ENCODE measurements around the gene SEMA5A.

The SEMA5A gene

GRCh38 chr5:9251379-9251980 lies 294.4 kb downstream of the SEMA5A start:
- H3K27me3 ChIP-seq (ENCODE audit: insufficient read depth, low read length) = no peaks in the 10 kb centered on the region
- H3K27ac ChIP-seq (ENCODE audit: low read depth, low read length) = peak overlapping the region; percentile 46
- no peak overlapping the region for H3K4me3 ChIP-seq (ENCODE audit: low read depth, low read length)
- H3K4me1 ChIP-seq (ENCODE audit: control insufficient read depth, insufficient read depth, low read length, unreplicated experiment) = peaks cover 22% of the 10 kb centered on the region
- H3K36me3 ChIP-seq (ENCODE audit: insufficient read depth, low read length) = no peaks in the 10 kb centered on the region
- H3K79me2 ChIP-seq (ENCODE audit: control insufficient read depth, insufficient read depth, low read length, unreplicated experiment) = no peaks in the 10 kb centered on the region
- no peak overlapping the region for H2AFZ ChIP-seq (ENCODE audit: low read length, unreplicated experiment)

- H3K4me1 ChIP-seq (ENCODE audit: control insufficient read depth, insufficient read depth, low read length, unreplicated experiment) = peaks cover 22% of the 10 kb centered on the region
- H3K36me3 ChIP-seq (ENCODE audit: insufficient read depth, low read length) = no peaks in the 10 kb centered on the region
- no peak overlapping the region for H3K4me3 ChIP-seq (ENCODE audit: low read depth, low read length)
- H3K79me2 ChIP-seq (ENCODE audit: control insufficient read depth, insufficient read depth, low read length, unreplicated experiment) = no peaks in the 10 kb centered on the region
- no peak overlapping the region for H3K27ac ChIP-seq (ENCODE audit: low read depth, low read length)
- no peaks in the 10 kb centered on the region for H3K27me3 ChIP-seq (ENCODE audit: insufficient read depth, low read length)
- H2AFZ ChIP-seq (ENCODE audit: low read length, unreplicated experiment) = no peak overlapping the region
These were observed 296.6 kb downstream of the SEMA5A start for GRCh38 chr5:9249231-9249630.

- peaks cover 12% of the 10 kb centered on the region for H3K4me1 ChIP-seq (ENCODE audit: control insufficient read depth, insufficient read depth, low read length, unreplicated experiment)
- H3K27ac ChIP-seq (ENCODE audit: low read depth, low read length) = no peak overlapping the region
- no peaks in the 10 kb centered on the region for H3K27me3 ChIP-seq (ENCODE audit: insufficient read depth, low read length)
- no peak overlapping the region for H3K4me3 ChIP-seq (ENCODE audit: low read depth, low read length)
- H3K79me2 ChIP-seq (ENCODE audit: control insufficient read depth, insufficient read depth, low read length, unreplicated experiment) = no peaks in the 10 kb centered on the region
- H2AFZ ChIP-seq (ENCODE audit: low read length, unreplicated experiment) = no peak overlapping the region
- no peaks in the 10 kb centered on the region for H3K36me3 ChIP-seq (ENCODE audit: insufficient read depth, low read length)
These were observed 300.8 kb downstream of the SEMA5A start for GRCh38 chr5:9245071-9245470.

- H3K4me1 ChIP-seq (ENCODE audit: control insufficient read depth, insufficient read depth, low read length, unreplicated experiment) = peaks cover 12% of the 10 kb centered on the region
- H3K27ac ChIP-seq (ENCODE audit: low read depth, low read length) = no peak overlapping the region
- H3K27me3 ChIP-seq (ENCODE audit: insufficient read depth, low read length) = no peaks in the 10 kb centered on the region
- no peaks in the 10 kb centered on the region for H3K36me3 ChIP-seq (ENCODE audit: insufficient read depth, low read length)
- H3K79me2 ChIP-seq (ENCODE audit: control insufficient read depth, insufficient read depth, low read length, unreplicated experiment) = no peaks in the 10 kb centered on the region
- H2AFZ ChIP-seq (ENCODE audit: low read length, unreplicated experiment) = no peak overlapping the region
- H3K4me3 ChIP-seq (ENCODE audit: low read depth, low read length) = no peak overlapping the region
These were observed 301.5 kb downstream of the SEMA5A start for GRCh38 chr5:9244417-9244816.

- Histone ChIP-seq H3K36me3 (ENCODE audit: insufficient read depth, low read length) (no peaks in the 10 kb centered on the region), H2AFZ (ENCODE audit: low read length, unreplicated experiment) (no peak overlapping the region), H3K27me3 (ENCODE audit: insufficient read depth, low read length) (no peaks in the 10 kb centered on the region), H3K4me1 (ENCODE audit: control insufficient read depth, insufficient read depth, low read length, unreplicated experiment) (peaks cover 16% of the 10 kb centered on the region), H3K4me3 (ENCODE audit: low read depth, low read length) (no peak overlapping the region), H3K79me2 (ENCODE audit: control insufficient read depth, insufficient read depth, low read length, unreplicated experiment) (no peaks in the 10 kb centered on the region), H3K27ac (ENCODE audit: low read depth, low read length) (no peak overlapping the region)
These were observed 304.2 kb downstream of the SEMA5A start for GRCh38 chr5:9241479-9242305.

- no peaks in the 10 kb centered on the region for H3K36me3 ChIP-seq (ENCODE audit: insufficient read depth, low read length)
- no peaks in the 10 kb centered on the region for H3K27me3 ChIP-seq (ENCODE audit: insufficient read depth, low read length)
- no peaks in the 10 kb centered on the region for H3K79me2 ChIP-seq (ENCODE audit: control insufficient read depth, insufficient read depth, low read length, unreplicated experiment)
- no peak overlapping the region for H2AFZ ChIP-seq (ENCODE audit: low read length, unreplicated experiment)
- no peak overlapping the region for H3K4me3 ChIP-seq (ENCODE audit: low read depth, low read length)
- peaks cover 16% of the 10 kb centered on the region for H3K4me1 ChIP-seq (ENCODE audit: control insufficient read depth, insufficient read depth, low read length, unreplicated experiment)
- H3K27ac ChIP-seq (ENCODE audit: low read depth, low read length) = no peak overlapping the region
These were observed 305.4 kb downstream of the SEMA5A start for GRCh38 chr5:9240431-9240830.

- Histone ChIP-seq H3K79me2 (ENCODE audit: control insufficient read depth, insufficient read depth, low read length, unreplicated experiment) (no peaks in the 10 kb centered on the region), H3K4me3 (ENCODE audit: low read depth, low read length) (no peak overlapping the region; the same call in 1 of the 2 replicates), H3K27me3 (ENCODE audit: insufficient read depth, low read length) (no peaks in the 10 kb centered on the region), H3K36me3 (ENCODE audit: insufficient read depth, low read length) (no peaks in the 10 kb centered on the region), H3K27ac (ENCODE audit: low read depth, low read length) (peak overlapping the region; percentile 57), H3K4me1 (ENCODE audit: control insufficient read depth, insufficient read depth, low read length, unreplicated experiment) (peaks cover 16% of the 10 kb centered on the region), H2AFZ (ENCODE audit: low read length, unreplicated experiment) (no peak overlapping the region)
These were observed 306.2 kb downstream of the SEMA5A start for GRCh38 chr5:9239626-9240025.

- no peaks in the 10 kb centered on the region for H3K27me3 ChIP-seq (ENCODE audit: insufficient read depth, low read length)
- no peaks in the 10 kb centered on the region for H3K36me3 ChIP-seq (ENCODE audit: insufficient read depth, low read length)
- peaks cover 17% of the 10 kb centered on the region for H3K4me1 ChIP-seq (ENCODE audit: control insufficient read depth, insufficient read depth, low read length, unreplicated experiment)
- no peak overlapping the region for H3K4me3 ChIP-seq (ENCODE audit: low read depth, low read length)
- H3K79me2 ChIP-seq (ENCODE audit: control insufficient read depth, insufficient read depth, low read length, unreplicated experiment) = no peaks in the 10 kb centered on the region
- no peak overlapping the region for H2AFZ ChIP-seq (ENCODE audit: low read length, unreplicated experiment)
- peak overlapping the region; percentile 57 for H3K27ac ChIP-seq (ENCODE audit: low read depth, low read length)
These were observed 306.8 kb downstream of the SEMA5A start for GRCh38 chr5:9239071-9239470.

GRCh38 chr5:9233712-9234111 lies 312.2 kb downstream of the SEMA5A start:
- H3K79me2 ChIP-seq (ENCODE audit: control insufficient read depth, insufficient read depth, low read length, unreplicated experiment) = no peaks in the 10 kb centered on the region
- H3K4me3 ChIP-seq (ENCODE audit: low read depth, low read length) = no peak overlapping the region
- H3K36me3 ChIP-seq (ENCODE audit: insufficient read depth, low read length) = no peaks in the 10 kb centered on the region
- H3K27me3 ChIP-seq (ENCODE audit: insufficient read depth, low read length) = no peaks in the 10 kb centered on the region
- H3K4me1 ChIP-seq (ENCODE audit: control insufficient read depth, insufficient read depth, low read length, unreplicated experiment) = peaks cover 10% of the 10 kb centered on the region
- H3K27ac ChIP-seq (ENCODE audit: low read depth, low read length) = no peak overlapping the region
- H2AFZ ChIP-seq (ENCODE audit: low read length, unreplicated experiment) = no peak overlapping the region

- Histone ChIP-seq H3K27ac (ENCODE audit: low read depth, low read length) (no peak overlapping the region), H3K27me3 (ENCODE audit: insufficient read depth, low read length) (no peaks in the 10 kb centered on the region), H2AFZ (ENCODE audit: low read length, unreplicated experiment) (no peak overlapping the region), H3K36me3 (ENCODE audit: insufficient read depth, low read length) (no peaks in the 10 kb centered on the region), H3K4me1 (ENCODE audit: control insufficient read depth, insufficient read depth, low read length, unreplicated experiment) (peaks cover 9% of the 10 kb centered on the region), H3K4me3 (ENCODE audit: low read depth, low read length) (no peak overlapping the region), H3K79me2 (ENCODE audit: control insufficient read depth, insufficient read depth, low read length, unreplicated experiment) (no peaks in the 10 kb centered on the region)
These were observed 312.8 kb downstream of the SEMA5A start for GRCh38 chr5:9233035-9233434.

- Histone ChIP-seq H2AFZ (ENCODE audit: low read length, unreplicated experiment) (no peak overlapping the region), H3K4me1 (ENCODE audit: control insufficient read depth, insufficient read depth, low read length, unreplicated experiment) (peaks cover 9% of the 10 kb centered on the region), H3K4me3 (ENCODE audit: low read depth, low read length) (no peak overlapping the region), H3K27me3 (ENCODE audit: insufficient read depth, low read length) (no peaks in the 10 kb centered on the region), H3K27ac (ENCODE audit: low read depth, low read length) (no peak overlapping the region), H3K36me3 (ENCODE audit: insufficient read depth, low read length) (no peaks in the 10 kb centered on the region), H3K79me2 (ENCODE audit: control insufficient read depth, insufficient read depth, low read length, unreplicated experiment) (no peaks in the 10 kb centered on the region)
These were observed 314.0 kb downstream of the SEMA5A start for GRCh38 chr5:9231842-9232241.
